ENCODE results near the gene TAF15. TPM values are rescaled to one million over a fixed set of nuclear protein-coding genes. Genes with fewer than 3 reads are reported as not detected.

TAF15 gene
- polyA plus RNA-seq, 1 donor from 2014 or later: 45.8 TPM

DNA sequence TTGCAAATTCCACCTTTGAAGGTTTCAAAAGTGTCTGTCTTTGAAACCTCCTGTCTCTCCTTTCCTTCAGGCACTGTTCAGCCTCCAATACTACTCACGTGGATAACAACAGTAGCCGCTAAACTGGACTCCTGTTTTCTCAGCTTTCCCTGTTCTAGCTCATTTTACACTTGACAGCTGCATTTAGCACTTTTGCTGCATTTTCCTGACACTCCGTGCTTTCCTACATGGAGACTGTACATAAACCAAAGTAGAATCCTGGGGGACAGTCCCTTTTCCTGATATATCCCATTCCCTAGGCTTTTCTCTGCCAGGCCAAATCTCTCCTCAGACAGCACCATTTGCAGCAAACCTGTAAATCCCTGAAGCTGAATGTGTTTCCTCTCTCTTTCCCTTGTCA, 67.2 kb downstream of the TAF15 start:
- no peak overlapping the region for H3K9ac ChIP-seq (ENCODE audit: low read length)
- no peaks in the 10 kb centered on the region for H3K9me3 ChIP-seq (ENCODE audit: low read length)
- H3K9me2 ChIP-seq (ENCODE audit: insufficient read depth, low read length): no peaks in the 10 kb centered on the region
- TF ChIP-seq, protein P1, sequence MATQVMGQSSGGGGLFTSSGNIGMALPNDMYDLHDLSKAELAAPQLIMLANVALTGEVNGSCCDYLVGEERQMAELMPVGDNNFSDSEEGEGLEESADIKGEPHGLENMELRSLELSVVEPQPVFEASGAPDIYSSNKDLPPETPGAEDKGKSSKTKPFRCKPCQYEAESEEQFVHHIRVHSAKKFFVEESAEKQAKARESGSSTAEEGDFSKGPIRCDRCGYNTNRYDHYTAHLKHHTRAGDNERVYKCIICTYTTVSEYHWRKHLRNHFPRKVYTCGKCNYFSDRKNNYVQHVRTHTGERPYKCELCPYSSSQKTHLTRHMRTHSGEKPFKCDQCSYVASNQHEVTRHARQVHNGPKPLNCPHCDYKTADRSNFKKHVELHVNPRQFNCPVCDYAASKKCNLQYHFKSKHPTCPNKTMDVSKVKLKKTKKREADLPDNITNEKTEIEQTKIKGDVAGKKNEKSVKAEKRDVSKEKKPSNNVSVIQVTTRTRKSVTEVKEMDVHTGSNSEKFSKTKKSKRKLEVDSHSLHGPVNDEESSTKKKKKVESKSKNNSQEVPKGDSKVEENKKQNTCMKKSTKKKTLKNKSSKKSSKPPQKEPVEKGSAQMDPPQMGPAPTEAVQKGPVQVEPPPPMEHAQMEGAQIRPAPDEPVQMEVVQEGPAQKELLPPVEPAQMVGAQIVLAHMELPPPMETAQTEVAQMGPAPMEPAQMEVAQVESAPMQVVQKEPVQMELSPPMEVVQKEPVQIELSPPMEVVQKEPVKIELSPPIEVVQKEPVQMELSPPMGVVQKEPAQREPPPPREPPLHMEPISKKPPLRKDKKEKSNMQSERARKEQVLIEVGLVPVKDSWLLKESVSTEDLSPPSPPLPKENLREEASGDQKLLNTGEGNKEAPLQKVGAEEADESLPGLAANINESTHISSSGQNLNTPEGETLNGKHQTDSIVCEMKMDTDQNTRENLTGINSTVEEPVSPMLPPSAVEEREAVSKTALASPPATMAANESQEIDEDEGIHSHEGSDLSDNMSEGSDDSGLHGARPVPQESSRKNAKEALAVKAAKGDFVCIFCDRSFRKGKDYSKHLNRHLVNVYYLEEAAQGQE (IDR thresholded peaks at IDR 0.05; ENCODE audit: borderline replicate concordance): no peak
- no peak for TF ChIP-seq EZH2 (IDR thresholded peaks at IDR 0.05; ENCODE audit: borderline replicate concordance, insufficient read depth, low read length, poor library complexity, severe bottlenecking)
- no peak for TF ChIP-seq SMC3 (conservative IDR thresholded peaks at IDR 0.05; ENCODE audit: poor library complexity)
- no peak for TF ChIP-seq POLR2AphosphoS5 (IDR thresholded peaks at IDR 0.05)
- TF ChIP-seq MXI1 (conservative IDR thresholded peaks at IDR 0.05; ENCODE audit: poor library complexity, severe bottlenecking): no peak
- TF ChIP-seq CTCF (IDR thresholded peaks at IDR 0.05; ENCODE audit: poor library complexity, severe bottlenecking): no peak
- no peak for TF ChIP-seq RAD21 (conservative IDR thresholded peaks at IDR 0.05)
- no peak for TF ChIP-seq TAF1 (IDR thresholded peaks at IDR 0.05; ENCODE audit: low read depth)
- H4K20me1 ChIP-seq (ENCODE audit: insufficient read depth): no peaks in the 10 kb centered on the region
- H3K27ac ChIP-seq (ENCODE audit: low read length): no peak overlapping the region
- H2AFZ ChIP-seq (ENCODE audit: low read depth, low read length): no peak overlapping the region
- H3K4me2 ChIP-seq (ENCODE audit: low read length): no peak overlapping the region
- H3K4me3 ChIP-seq (ENCODE audit: low read length): no peak overlapping the region
- H3K79me2 ChIP-seq (replicated peaks; ENCODE audit: insufficient read depth, low read length): no peaks in the 10 kb centered on the region
- H3F3A ChIP-seq (ENCODE audit: insufficient read depth, low read length, poor library complexity, severe bottlenecking): no peaks in the 10 kb centered on the region
- no peaks in the 10 kb centered on the region for H3K36me3 ChIP-seq (ENCODE audit: insufficient read depth, low read length)
- H3K27me3 ChIP-seq (ENCODE audit: insufficient read depth, low read depth, low read length): no peaks in the 10 kb centered on the region

DNA sequence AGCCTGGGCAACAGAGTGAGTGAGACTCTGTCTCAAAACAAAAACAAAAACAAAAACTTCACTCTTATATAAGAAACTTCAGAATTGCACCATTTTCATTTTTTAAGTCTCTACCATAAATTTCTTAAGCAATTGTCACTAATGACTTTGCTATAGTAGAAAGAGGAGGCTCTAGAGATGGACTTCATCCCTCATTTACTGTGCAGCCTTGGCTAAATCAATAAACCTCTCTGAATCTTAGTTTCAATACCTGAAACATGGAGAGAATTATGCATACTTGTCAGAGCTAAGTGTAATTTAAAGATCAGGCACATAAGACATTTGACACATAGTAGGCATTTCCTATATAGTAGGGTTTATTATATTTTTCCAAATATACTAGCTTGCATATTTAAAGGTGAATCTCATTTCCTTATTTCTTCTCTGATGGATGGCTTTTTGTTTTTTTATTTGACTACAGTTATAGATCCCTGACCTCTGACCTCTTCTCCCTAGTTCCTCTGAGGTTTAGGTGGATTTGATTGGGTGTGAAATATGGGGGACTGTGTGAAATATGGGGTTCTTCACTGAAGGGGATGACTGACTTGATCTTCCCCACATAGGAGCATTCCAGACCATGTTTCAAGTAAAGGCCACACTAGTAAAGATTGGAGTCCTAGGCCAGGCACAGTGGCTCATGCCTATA, 68.2 kb downstream of the TAF15 start:
- no peaks in the 10 kb centered on the region for H3F3A ChIP-seq (ENCODE audit: insufficient read depth, low read length, poor library complexity, severe bottlenecking)

More for the DNA sequence above, 68.2 kb downstream of the TAF15 start:
- H3K27ac ChIP-seq (ENCODE audit: low read length): no peak overlapping the region
- no peaks in the 10 kb centered on the region for H3K79me2 ChIP-seq (replicated peaks; ENCODE audit: insufficient read depth, low read length)
- no peaks in the 10 kb centered on the region for H3K27me3 ChIP-seq (ENCODE audit: insufficient read depth, low read depth, low read length)
- TF ChIP-seq CTCF (IDR thresholded peaks at IDR 0.05; ENCODE audit: poor library complexity, severe bottlenecking) (no peak), EZH2 (IDR thresholded peaks at IDR 0.05; ENCODE audit: borderline replicate concordance, insufficient read depth, low read length, poor library complexity, severe bottlenecking) (no peak), TAF1 (IDR thresholded peaks at IDR 0.05; ENCODE audit: low read depth) (no peak), SMC3 (conservative IDR thresholded peaks at IDR 0.05; ENCODE audit: poor library complexity) (no peak), MXI1 (conservative IDR thresholded peaks at IDR 0.05; ENCODE audit: poor library complexity, severe bottlenecking) (no peak)
- no peak overlapping the region for H2AFZ ChIP-seq (ENCODE audit: low read depth, low read length)
- H3K9me3 ChIP-seq (ENCODE audit: low read length): no peaks in the 10 kb centered on the region
- H3K9me2 ChIP-seq (ENCODE audit: insufficient read depth, low read length): no peaks in the 10 kb centered on the region
- no peak overlapping the region for H3K4me3 ChIP-seq (ENCODE audit: low read length)
- no peak overlapping the region for H3K9ac ChIP-seq (ENCODE audit: low read length)
- no peaks in the 10 kb centered on the region for H3K36me3 ChIP-seq (ENCODE audit: insufficient read depth, low read length)
- H4K20me1 ChIP-seq (ENCODE audit: insufficient read depth): no peaks in the 10 kb centered on the region
- no peak overlapping the region for H3K4me2 ChIP-seq (ENCODE audit: low read length)
